GM12878 (cell line): ENCODE measurements around the gene LIN7B. TPM values are rescaled to one million over a fixed set of nuclear protein-coding genes. Genes with fewer than 3 reads are reported as not detected.

ENCODE experiments used
- ATAC-seq: fragments of 200-7000 bp; cut with Tn5 transposase; 3 replicates; pipeline ENCODE4 v1.9.1; 2020; ENCODE audit warnings: mild to moderate bottlenecking, moderate library complexity
- BruUV-seq: library from RNA; stranded (reverse); fragments of 400-500 nt; replicated peaks from 2 replicates; lab custom pipeline; 2021; lab: Mats Ljungman, UMichigan
- CTCF ChIA-PET: fragments of 300-600 bp; sonication (Branson Sonifier 250); formaldehyde crosslinking; extraction: SDS; loops from one replicate; lab custom pipeline; 2021; ENCODE audit warnings: inconsistent platforms; lab: Yijun Ruan, JAX
- POLR2A ChIA-PET: fragments of 350-600 bp; formaldehyde crosslinking; extraction: SDS; loops from one replicate; lab custom pipeline; 2021; ENCODE audit warnings: inconsistent platforms; lab: Charles Lee
- RAD21 ChIA-PET: fragments of 300-600 bp; sonication (Branson Sonifier 250); formaldehyde crosslinking; loops from one replicate; lab custom pipeline; 2023; ENCODE audit warnings: antibody characterized with exemption; ENCODE audit not compliant: unreplicated experiment; lab: Charles Lee
- SMC1A ChIA-PET: fragments of 300-600 bp; sonication (Branson Sonifier 250); formaldehyde crosslinking; loops from one replicate; lab custom pipeline; 2023; ENCODE audit not compliant: unreplicated experiment, uncharacterized antibody; lab: Charles Lee
- DNase-seq: peaks from one replicate; pipeline ENCODE4 v3.0.0-alpha.2; 2011; ENCODE audit warnings: low read depth, low spot score
- FAIRE-seq: peaks from 3 replicates; lab custom pipeline; 2011; peaks lifted over from hg19 to GRCh38; lab: Jason Lieb, UNC
- H2AFZ ChIP-seq: 2 replicates; pipeline ENCODE4 v1.6.0; 2011; ENCODE audit warnings: low read depth, low read length, control low read depth; ENCODE audit not compliant: control insufficient read depth
- H3K27ac ChIP-seq: 2 replicates; pipeline ENCODE4 v1.5.1; 2011; ENCODE audit warnings: control low read depth; ENCODE audit not compliant: control insufficient read depth, insufficient read depth
- H3K27me3 ChIP-seq, 2 experiments: replicated peaks in 1 of 2; 2 replicates each; pipeline versions ENCODE4 v1.6.0 to v1.6.1; 2011; ENCODE audit warnings: low read length in 1 of 2; ENCODE audit not compliant: control insufficient read depth in 2 of 2, insufficient read depth in 2 of 2
- H3K36me3 ChIP-seq, 2 experiments: 2 replicates each; pipeline ENCODE4 v1.5.1; 2011; ENCODE audit warnings: low read length in 1 of 2; ENCODE audit not compliant: control insufficient read depth in 2 of 2, insufficient read depth in 2 of 2
- H3K4me1 ChIP-seq: 2 replicates; pipeline ENCODE4 v1.6.1; 2011; ENCODE audit warnings: mild to moderate bottlenecking, low read length, moderate library complexity, mixed read lengths; ENCODE audit not compliant: control insufficient read depth, insufficient read depth
- H3K4me2 ChIP-seq: 2 replicates; pipeline ENCODE4 v1.6.0; 2011; ENCODE audit warnings: control low read depth; ENCODE audit not compliant: control insufficient read depth, insufficient read depth
- H3K4me3 ChIP-seq: fragments of 200-600 bp; sonication (generic); 2 replicates; pipeline ENCODE4 v1.5.1; 2016
- H3K79me2 ChIP-seq: 2 replicates; pipeline ENCODE4 v1.6.0; 2011; ENCODE audit warnings: low read length; ENCODE audit not compliant: control insufficient read depth, insufficient read depth
- H3K9ac ChIP-seq: 2 replicates; pipeline ENCODE4 v1.8.0; 2011; ENCODE audit warnings: low read length, control low read depth, mixed read lengths; ENCODE audit not compliant: control insufficient read depth, insufficient read depth
- H3K9me3 ChIP-seq: replicated peaks from 3 replicates; pipeline ENCODE4 v1.5.1; 2011; ENCODE audit warnings: mild to moderate bottlenecking, low read length; ENCODE audit not compliant: control insufficient read depth, insufficient read depth
- H4K20me1 ChIP-seq: 2 replicates; pipeline ENCODE4 v1.6.0; 2011; ENCODE audit not compliant: control insufficient read depth, insufficient read depth
- ASH2L ChIP-seq: fragments of 300-600, 200-600 bp; sonication (generic); IDR thresholded peaks from 2 replicates; pipeline ENCODE4 v1.6.1; 2017; ENCODE audit warnings: low read depth, mild to moderate bottlenecking, borderline replicate concordance
- ATF7 ChIP-seq: fragments of 450-650 bp; IDR thresholded peaks from 2 replicates; pipeline ENCODE4 v1.6.1; 2016; ENCODE audit warnings: low read depth, mild to moderate bottlenecking
- CEBPB ChIP-seq, 2 experiments: fragments of 150-350 bp in 1 of 2; IDR thresholded peaks; 2 replicates each; pipeline ENCODE4 v1.6.1; 2012 to 2014; ENCODE audit warnings: low read depth in 2 of 2, low read length in 2 of 2, borderline replicate concordance in 1 of 2, inconsistent platforms in 1 of 2
- CHD1 ChIP-seq: IDR thresholded peaks from 2 replicates; pipeline ENCODE4 v1.6.1; 2012; ENCODE audit warnings: low read depth, low read length, improper control_type of control experiment
- CREM ChIP-seq: IDR thresholded peaks from 2 replicates; pipeline ENCODE4 v1.6.1; 2014; ENCODE audit warnings: antibody characterized with exemption, low read depth
- HDGF ChIP-seq: fragments of 450-650 bp; IDR thresholded peaks from 2 replicates; pipeline ENCODE4 v1.6.1; 2016; ENCODE audit warnings: antibody characterized with exemption
- JUND ChIP-seq: IDR thresholded peaks from 2 replicates; pipeline ENCODE4 v1.6.1; 2012; ENCODE audit warnings: low read depth, mild to moderate bottlenecking, low read length, improper control_type of control experiment, moderate library complexity
- PAX5 ChIP-seq: IDR thresholded peaks from 2 replicates; pipeline ENCODE4 v1.6.1; 2011; ENCODE audit warnings: low read depth, low read length, borderline replicate concordance
- RELA ChIP-seq: fragments of 450-650 bp; IDR thresholded peaks from 2 replicates; pipeline ENCODE4 v1.8.0; 2014; ENCODE audit warnings: borderline replicate concordance; ENCODE audit not compliant: partially characterized antibody
- SMARCA5 ChIP-seq: fragments of 450-650 bp; IDR thresholded peaks from 2 replicates; pipeline ENCODE4 v1.6.1; 2017; ENCODE audit warnings: mild to moderate bottlenecking
- SP1 ChIP-seq: IDR thresholded peaks from one replicate; pipeline ENCODE4 v1.6.1; 2011; ENCODE audit warnings: low read depth, low read length
- ZNF207 ChIP-seq: fragments of 450-650 bp; IDR thresholded peaks from 2 replicates; pipeline ENCODE4 v1.6.1; 2014; ENCODE audit warnings: antibody characterized with exemption, mild to moderate bottlenecking, borderline replicate concordance
- ZNF384 ChIP-seq: IDR thresholded peaks from 2 replicates; pipeline ENCODE4 v1.6.1; 2012; ENCODE audit warnings: low read depth, mild to moderate bottlenecking, low read length, improper control_type of control experiment, borderline replicate concordance
- WGBS: methylation state at CpG from one replicate; pipeline ENCODE4 v1.1.6; 2016; ENCODE audit warnings: low lambda C conversion rate; ENCODE audit not compliant: insufficient replicate concordance, insufficient coverage; ENCODE audit errors: missing lambda C conversion rate; 5-methylcytosine and 5-hydroxymethylcytosine counted together
- in situ Hi-C: fragments of 300-500 bp; cut with MboI; formaldehyde crosslinking; loops from 9 replicates; pipeline ENCODE4 v1.14.3; 2018; ENCODE audit warnings: mixed read lengths
- intact Hi-C: fragments of 100-400 bp; cut with micrococcal nuclease; formaldehyde crosslinking; loops from one replicate; pipeline ENCODE4 v1.14.2; 2022; ENCODE audit not compliant: unreplicated experiment
- polyA plus RNA-seq, 11 experiments: library from polyadenylated mRNA; depleted of rRNA in 4 of 11; unstranded in 6 of 11; stranded (reverse) in 5 of 11; fragments of >200 nt; fragmentation: Nextera tagmentation in 4 of 11; fragmentation: Illumina TruSeq in 1 of 11; extraction: Ambion mirVana in 4 of 11; extraction: Trizol in 1 of 11; gene quantifications; 1 replicate in 1 of 11; 2 replicates in 10 of 11; pipeline versions ENCODE4 v1.2.1 to v1.2.3, GENCODE V29; 2011 to 2016; ENCODE audit warnings: inconsistent platforms in 2 of 11, missing spikeins in 2 of 11, low read depth in 1 of 11
- total RNA-seq, 4 experiments: library from RNA; depleted of rRNA in 3 of 4; stranded (reverse); fragments of >200 nt in 3 of 4; fragmentation: Illumina TruSeq in 1 of 4; extraction: Trizol in 1 of 4; gene quantifications; 2 replicates each; pipeline versions ENCODE4 v1.2.1 to v1.2.3, GENCODE V29; 2013 to 2021
- TF ChIP-seq, protein P1 (sequence below): fragments of 450-650 bp; IDR thresholded peaks from 2 replicates; pipeline ENCODE4 v1.6.1; 2017; ENCODE audit warnings: mild to moderate bottlenecking, moderate library complexity

LIN7B gene
- total and polyA plus RNA-seq, 10 of the 15 experiments (the other 5 are each of a cell fraction or from before 2014, with no cell fraction given), result 0.15 to 3.5 (median 1.6) TPM; not detected in 2

DNA sequence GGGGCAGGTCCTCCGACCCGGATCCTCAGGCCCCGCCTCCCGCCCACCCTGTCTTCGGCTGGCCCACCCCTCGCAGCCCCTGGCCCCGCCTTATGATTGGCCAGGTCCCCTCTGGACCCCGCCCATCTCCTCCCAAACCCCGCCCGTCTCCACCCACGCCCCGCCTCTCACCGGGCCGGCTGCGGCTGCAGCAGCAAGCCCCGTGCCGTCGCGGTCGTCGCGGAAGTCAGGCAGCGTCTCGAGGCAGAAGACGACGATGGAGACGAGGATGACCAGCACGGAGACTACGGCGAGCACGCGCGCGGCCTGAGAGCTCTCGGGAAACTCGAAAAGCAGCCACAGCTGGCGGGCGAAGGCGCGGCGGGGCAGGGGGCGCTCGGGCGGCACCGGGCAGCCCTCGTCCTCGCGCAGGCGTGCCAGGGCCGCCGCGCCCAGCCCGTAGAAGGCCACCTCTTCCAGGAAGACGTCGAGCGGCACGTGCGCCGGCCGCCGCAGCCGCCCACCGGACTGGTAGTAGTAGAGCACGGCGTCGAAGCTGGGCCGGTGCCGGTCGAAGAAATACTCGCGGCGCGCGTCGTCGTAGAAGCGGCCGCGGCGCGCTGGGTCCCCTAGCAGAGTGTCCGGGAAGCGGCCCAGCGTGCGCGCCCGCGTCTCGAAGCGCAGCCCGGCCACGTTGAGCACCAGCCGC is 42.2 kb upstream of the LIN7B start:
- ChIA-PET RAD21 (no interaction called here), CTCF (no interaction called here), SMC1A (no interaction called here), POLR2A (interaction anchor here (0.6 kb wide), 1 partner anchor 78 kb away, joined by 3 read pairs; the partner anchor contains the start of gene RUVBL2)
- ATAC-seq, result no peak
- no peak overlapping the region for H2AFZ ChIP-seq
- DNase-seq, result no peak
- TF ChIP-seq HDGF, result no peak
- TF ChIP-seq SMARCA5, result no peak
- no peak for TF ChIP-seq ASH2L
- TF ChIP-seq CHD1, result no peak
- no peak for TF ChIP-seq CEBPB (IDR thresholded peaks at IDR 0.05; ENCODE audit: borderline replicate concordance in 1 of 2, low read depth in 2 of 2, low read length in 2 of 2)
- TF ChIP-seq ATF7, result no peak
- TF ChIP-seq ZNF384, result no peak
- TF ChIP-seq PAX5, result no peak
- TF ChIP-seq SP1, result no peak
- TF ChIP-seq, protein P1, sequence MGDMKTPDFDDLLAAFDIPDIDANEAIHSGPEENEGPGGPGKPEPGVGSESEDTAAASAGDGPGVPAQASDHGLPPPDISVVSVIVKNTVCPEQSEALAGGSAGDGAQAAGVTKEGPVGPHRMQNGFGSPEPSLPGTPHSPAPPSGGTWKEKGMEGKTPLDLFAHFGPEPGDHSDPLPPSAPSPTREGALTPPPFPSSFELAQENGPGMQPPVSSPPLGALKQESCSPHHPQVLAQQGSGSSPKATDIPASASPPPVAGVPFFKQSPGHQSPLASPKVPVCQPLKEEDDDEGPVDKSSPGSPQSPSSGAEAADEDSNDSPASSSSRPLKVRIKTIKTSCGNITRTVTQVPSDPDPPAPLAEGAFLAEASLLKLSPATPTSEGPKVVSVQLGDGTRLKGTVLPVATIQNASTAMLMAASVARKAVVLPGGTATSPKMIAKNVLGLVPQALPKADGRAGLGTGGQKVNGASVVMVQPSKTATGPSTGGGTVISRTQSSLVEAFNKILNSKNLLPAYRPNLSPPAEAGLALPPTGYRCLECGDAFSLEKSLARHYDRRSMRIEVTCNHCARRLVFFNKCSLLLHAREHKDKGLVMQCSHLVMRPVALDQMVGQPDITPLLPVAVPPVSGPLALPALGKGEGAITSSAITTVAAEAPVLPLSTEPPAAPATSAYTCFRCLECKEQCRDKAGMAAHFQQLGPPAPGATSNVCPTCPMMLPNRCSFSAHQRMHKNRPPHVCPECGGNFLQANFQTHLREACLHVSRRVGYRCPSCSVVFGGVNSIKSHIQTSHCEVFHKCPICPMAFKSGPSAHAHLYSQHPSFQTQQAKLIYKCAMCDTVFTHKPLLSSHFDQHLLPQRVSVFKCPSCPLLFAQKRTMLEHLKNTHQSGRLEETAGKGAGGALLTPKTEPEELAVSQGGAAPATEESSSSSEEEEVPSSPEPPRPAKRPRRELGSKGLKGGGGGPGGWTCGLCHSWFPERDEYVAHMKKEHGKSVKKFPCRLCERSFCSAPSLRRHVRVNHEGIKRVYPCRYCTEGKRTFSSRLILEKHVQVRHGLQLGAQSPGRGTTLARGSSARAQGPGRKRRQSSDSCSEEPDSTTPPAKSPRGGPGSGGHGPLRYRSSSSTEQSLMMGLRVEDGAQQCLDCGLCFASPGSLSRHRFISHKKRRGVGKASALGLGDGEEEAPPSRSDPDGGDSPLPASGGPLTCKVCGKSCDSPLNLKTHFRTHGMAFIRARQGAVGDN, result no peak
- no peak for TF ChIP-seq RELA
- no peak for TF ChIP-seq JUND
- no peak for TF ChIP-seq ZNF207
- TF ChIP-seq CREM, result no peak
- no peak overlapping the region for H3K4me2 ChIP-seq
- H3K79me2 ChIP-seq, result no peaks in the 10 kb centered on the region
- no peak for FAIRE-seq
- no TSS peak for BruUV-seq
- H3K9me3 ChIP-seq, result no peaks in the 10 kb centered on the region; the same call in 2 of the 3 replicates
- peaks cover 0 to 4% of the 10 kb centered on the region in 2 experiments; a peak in 3 of 4 replicates for H3K27me3 ChIP-seq
- H3K36me3 ChIP-seq, result no peaks in the 10 kb centered on the region
- no peak overlapping the region for H3K27ac ChIP-seq
- intact Hi-C loops, result no loop called here
- 61% methylated on average over 60 of the region's 93 CpGs for WGBS
- in situ Hi-C loops, result no loop called here
- H3K4me3 ChIP-seq, result no peak overlapping the region
- H3K9ac ChIP-seq, result no peak overlapping the region
- no peaks in the 10 kb centered on the region for H4K20me1 ChIP-seq
- H3K4me1 ChIP-seq, result no peaks in the 10 kb centered on the region
